Body of pancreas (tissue), 4 donors: Measurements from ENCODE around the gene CDK5RAP1.

ENCODE experiments used
- CTCF ChIP-seq, 7 experiments: fragments of 450-650 bp in 4 of 7; fragments of 200-600 bp in 3 of 7; sonication (generic) in 3 of 7; IDR thresholded peaks; one replicate each; pipeline ENCODE4 v1.5.1; 2016 to 2019; ENCODE audit warnings: antibody characterized with exemption in 7 of 7
- POLR2A ChIP-seq, 3 donors: fragments of 450-650 bp; IDR thresholded peaks; one replicate each; pipeline ENCODE4 v1.6.1; 2016; ENCODE audit warnings: antibody characterized with exemption in 3 of 3, mild to moderate bottlenecking in 2 of 3

GRCh38 chr20:33313686-33314314 lies 87.5 kb downstream of the CDK5RAP1 start:
- no peak for TF ChIP-seq POLR2A (IDR thresholded peaks at IDR 0.05)
- no peak for TF ChIP-seq CTCF (IDR thresholded peaks at IDR 0.05)
